Pancreas (tissue), 10 donors: ENCODE measurements around the gene NDST1. TPM values are rescaled to one million over a fixed set of nuclear protein-coding genes. Genes with fewer than 3 reads are reported as not detected.
A peak's percentile ranks its signal among the peaks of the same experiment; 100 is the strongest.

Experiments
- ATAC-seq, 4 donors: fragments of 200-7000 bp; cut with Tn5 transposase; one replicate each; pipeline versions ENCODE4 v1.8.0 to v1.9.1; 2020; ENCODE audit warnings: mild to moderate bottlenecking in 4 of 4, moderate library complexity in 4 of 4
- DNase-seq, 6 donors: peaks; one replicate each; pipeline ENCODE4 v3.0.0-alpha.2; 2020
- FAIRE-seq: peaks from 2 replicates; lab custom pipeline; 2012; peaks lifted over from hg19 to GRCh38; lab: Jason Lieb, UNC
- H3K27ac ChIP-seq, 4 donors: fragments of 200-600 bp; sonication (generic); 1 replicate in 3 of 4; 2 replicates in 1 of 4; pipeline versions ENCODE4 v1.5.0 to v1.8.0; 2020
- H3K27me3 ChIP-seq, 4 donors: fragments of 200-600 bp; one replicate each; pipeline ENCODE4 v1.8.0; 2021
- H3K36me3 ChIP-seq, 3 donors: fragments of 200-600 bp; sonication (generic) in 1 of 3; one replicate each; pipeline versions ENCODE4 v1.5.0 to v1.8.0; 2020 to 2021
- H3K4me1 ChIP-seq, 3 donors: fragments of 200-600 bp; one replicate each; pipeline ENCODE4 v1.8.0; 2021
- H3K4me3 ChIP-seq, 4 donors: fragments of 200-600 bp; sonication (generic) in 2 of 4; one replicate each; pipeline versions ENCODE4 v1.5.0 to v1.8.0; 2020 to 2021
- H3K9me3 ChIP-seq, 4 donors: fragments of 200-600 bp; one replicate each; pipeline ENCODE4 v1.8.0; 2021
- WGBS, 2 donors: extraction: QIAGEN DNeasy Blood & Tissue Kit; methylation state at CpG; one replicate each; pipeline ENCODE4 v1.1.7; 2013; 5-methylcytosine and 5-hydroxymethylcytosine counted together
- intact Hi-C, 3 donors: fragments of 100-400 bp; cut with DNase I; formaldehyde crosslinking; loops; one replicate each; pipeline versions ENCODE4 v1.11.1 to v1.14.2; 2022
- polyA plus RNA-seq, 2 donors: library from polyadenylated mRNA; stranded (reverse); fragments of 200-250 nt; gene quantifications; one replicate each; pipeline ENCODE4 v1.2.3, GENCODE V29; 2013
- total RNA-seq, 6 donors: library from RNA; stranded (reverse); fragmentation: NEBNext Ultra II Directional in 4 of 6; extraction: Animal tissue kit (Norgen Biotek cat#: 25700) in 4 of 6; gene quantifications; one replicate each; pipeline versions ENCODE4 v1.2.1 to v1.2.4, GENCODE V29; 2021 to 2023
- TF ChIP-seq, protein P1 (sequence below), 4 donors: fragments of 200-600 bp; sonication (generic) in 3 of 4; IDR thresholded peaks; one replicate each; pipeline versions ENCODE4 v1.5.0 to v1.8.0; 2021; ENCODE audit warnings: antibody characterized with exemption in 4 of 4
- donor health status: healthy with polysubstance abuse.
- donor health status: DM: no; HTN: no; CAD: no; lungs with moderate emphysema.
- donor health status: DM: no; HTN: no; CAD: no.
- donor health status: control.
- donor health status: control.
- donor health status: Bipolar disorder and iron deficiency.
- donor health status: DM: yes; HTN: yes; CAD: no.
- donor health status: DM: no; HTN: no; CAD: no.
- donor health status: DM: no; HTN: no; CAD: no.
- donor health status: DM: yes; HTN: yes; CAD: no.

The NDST1 gene
- total and polyA plus RNA-seq, 8 donors, result 9.9 to 57.2 (median 39.8) TPM

GRCh38 chr5:150520747-150521521 is 13.0 kb downstream of the NDST1 start:
- no peak for FAIRE-seq
- intact Hi-C loops, result loop anchor here (5.0 to 10.0 kb wide), 3 partner anchors 34 to 59 kb away; no protein-coding TSS in a partner anchor
- H3K36me3 ChIP-seq, result peaks cover 0 to 10% (median 0%) of the 10 kb centered on the region in 3 donors
- H3K27ac ChIP-seq, result peak overlapping the region in 3 of 4 donors; percentile 6 to 46 (median 33)
- no peaks in the 10 kb centered on the region for H3K9me3 ChIP-seq
- DNase-seq, result peak in 2 of 6 donors; percentile 49 to 75
- TF ChIP-seq, protein P1, sequence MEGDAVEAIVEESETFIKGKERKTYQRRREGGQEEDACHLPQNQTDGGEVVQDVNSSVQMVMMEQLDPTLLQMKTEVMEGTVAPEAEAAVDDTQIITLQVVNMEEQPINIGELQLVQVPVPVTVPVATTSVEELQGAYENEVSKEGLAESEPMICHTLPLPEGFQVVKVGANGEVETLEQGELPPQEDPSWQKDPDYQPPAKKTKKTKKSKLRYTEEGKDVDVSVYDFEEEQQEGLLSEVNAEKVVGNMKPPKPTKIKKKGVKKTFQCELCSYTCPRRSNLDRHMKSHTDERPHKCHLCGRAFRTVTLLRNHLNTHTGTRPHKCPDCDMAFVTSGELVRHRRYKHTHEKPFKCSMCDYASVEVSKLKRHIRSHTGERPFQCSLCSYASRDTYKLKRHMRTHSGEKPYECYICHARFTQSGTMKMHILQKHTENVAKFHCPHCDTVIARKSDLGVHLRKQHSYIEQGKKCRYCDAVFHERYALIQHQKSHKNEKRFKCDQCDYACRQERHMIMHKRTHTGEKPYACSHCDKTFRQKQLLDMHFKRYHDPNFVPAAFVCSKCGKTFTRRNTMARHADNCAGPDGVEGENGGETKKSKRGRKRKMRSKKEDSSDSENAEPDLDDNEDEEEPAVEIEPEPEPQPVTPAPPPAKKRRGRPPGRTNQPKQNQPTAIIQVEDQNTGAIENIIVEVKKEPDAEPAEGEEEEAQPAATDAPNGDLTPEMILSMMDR (IDR thresholded peaks at IDR 0.05), result no peak
- H3K27me3 ChIP-seq, result no peaks in the 10 kb centered on the region
- H3K4me3 ChIP-seq, result no peak overlapping the region
- ATAC-seq, result no peak
- peaks cover 45 to 67% (median 66%) of the 10 kb centered on the region in 3 donors for H3K4me1 ChIP-seq
- 69 to 76% methylated on average over 38 of the region's 38 CpGs for WGBS, 2 donors

DNA sequence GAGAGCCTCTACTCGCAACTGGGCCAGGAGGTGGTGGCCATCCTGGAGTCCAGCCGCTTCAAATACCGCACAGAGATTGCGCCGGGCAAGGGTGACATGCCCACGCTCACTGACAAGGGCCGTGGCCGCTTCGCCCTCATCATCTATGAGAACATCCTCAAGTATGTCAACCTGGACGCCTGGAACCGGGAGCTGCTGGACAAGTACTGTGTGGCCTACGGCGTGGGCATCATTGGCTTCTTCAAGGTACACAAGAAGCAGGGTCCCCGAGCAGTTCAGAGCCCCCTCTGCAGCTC is 13.5 kb downstream of the NDST1 start:
- TF ChIP-seq, protein P1 (IDR thresholded peaks at IDR 0.05), result no peak
- DNase-seq (peak in 1 of 6 donors; percentile 49), ATAC-seq (no peak), FAIRE-seq (no peak)
- intact Hi-C loops, result loop anchor here (5.0 to 10.0 kb wide), 3 partner anchors 34 to 59 kb away; no protein-coding TSS in a partner anchor
- Histone ChIP-seq H3K27me3 (no peaks in the 10 kb centered on the region), H3K4me1 (peaks cover 44 to 66% (median 61%) of the 10 kb centered on the region in 3 donors), H3K4me3 (no peak overlapping the region), H3K9me3 (no peaks in the 10 kb centered on the region), H3K27ac (no peak overlapping the region), H3K36me3 (peaks cover 0 to 10% (median 0%) of the 10 kb centered on the region in 3 donors)
- 87 to 90% methylated on average over 14 of the region's 14 CpGs for WGBS, 2 donors

GRCh38 chr5:150521939-150522503 is 14.1 kb downstream of the NDST1 start:
- ATAC-seq (no peak), DNase-seq (no peak), FAIRE-seq (no peak)
- intact Hi-C loops, result loop anchor here (5.0 to 10.0 kb wide), 3 partner anchors 35 to 60 kb away; no protein-coding TSS in a partner anchor
- TF ChIP-seq, protein P1 (IDR thresholded peaks at IDR 0.05), result no peak
- peaks cover 43 to 64% (median 57%) of the 10 kb centered on the region in 3 donors for H3K4me1 ChIP-seq
- H3K27me3 ChIP-seq, result no peaks in the 10 kb centered on the region
- peaks cover 0 to 10% (median 0%) of the 10 kb centered on the region in 3 donors for H3K36me3 ChIP-seq
- no peaks in the 10 kb centered on the region for H3K9me3 ChIP-seq
- 73 to 76% methylated on average over 11 of the region's 11 CpGs for WGBS, 2 donors
- no peak overlapping the region for H3K4me3 ChIP-seq
- H3K27ac ChIP-seq, result peak overlapping the region in 1 of 4 donors; percentile 51

- H3K4me3 ChIP-seq, result no peak overlapping the region
- H3K9me3 ChIP-seq, result no peaks in the 10 kb centered on the region
- intact Hi-C loops, result loop anchor here (5.0 to 10.0 kb wide), 3 partner anchors 35 to 60 kb away; no protein-coding TSS in a partner anchor
- H3K27ac ChIP-seq, result peak overlapping the region in 3 of 4 donors; percentile 10 to 62 (median 51)
- no peak for DNase-seq
- ATAC-seq, result peak; percentile 12 to 63 (median 54)
- TF ChIP-seq, protein P1 (IDR thresholded peaks at IDR 0.05), result no peak
- no peak for FAIRE-seq
- H3K27me3 ChIP-seq, result no peaks in the 10 kb centered on the region
- H3K36me3 ChIP-seq, result peaks cover 0 to 10% (median 0%) of the 10 kb centered on the region in 3 donors
- H3K4me1 ChIP-seq, result peaks cover 39 to 57% (median 49%) of the 10 kb centered on the region in 3 donors
- WGBS, 2 donors, result 28 to 31% methylated on average over 14 of the region's 14 CpGs
These were observed 14.8 kb downstream of the NDST1 start for GRCh38 chr5:150522504-150523414.
